MM.1S (cell line): Measurements from ENCODE around the gene ADAM23.

ENCODE experiments used
- DNase-seq: peaks from one replicate; pipeline ENCODE4 v3.0.0-alpha.2; 2015
- H2AFZ ChIP-seq: fragments of 300-600 bp; sonication (generic); 2 replicates; pipeline ENCODE4 v1.6.0; 2016; ENCODE audit warnings: antibody characterized with exemption, low read length
- H3F3A ChIP-seq: fragments of 300-600 bp; sonication (generic); 2 replicates; pipeline ENCODE4 v1.6.1; 2016; ENCODE audit warnings: mild to moderate bottlenecking, antibody characterized with exemption, low read length, moderate library complexity, mixed read lengths; ENCODE audit not compliant: insufficient read depth
- H3K27ac ChIP-seq: fragments of 300-600 bp; sonication (generic); 2 replicates; pipeline ENCODE4 v1.5.1; 2016; ENCODE audit warnings: mild to moderate bottlenecking, low read length
- H3K27me3 ChIP-seq: fragments of 300-600 bp; sonication (generic); replicated peaks from 2 replicates; pipeline ENCODE4 v1.6.0; 2016; ENCODE audit warnings: low read length; ENCODE audit not compliant: insufficient read depth
- H3K36me3 ChIP-seq: fragments of 300-600 bp; sonication (generic); replicated peaks from 2 replicates; pipeline ENCODE4 v1.6.1; 2016; ENCODE audit warnings: mild to moderate bottlenecking, low read length, mixed read lengths; ENCODE audit not compliant: insufficient read depth
- H3K4me1 ChIP-seq: fragments of 300-600 bp; sonication (generic); 2 replicates; pipeline ENCODE4 v1.6.1; 2016; ENCODE audit warnings: low read length, mixed read lengths
- H3K4me2 ChIP-seq: fragments of 300-600 bp; sonication (generic); 2 replicates; pipeline ENCODE4 v1.6.0; 2016; ENCODE audit warnings: low read depth, low read length
- H3K4me3 ChIP-seq: fragments of 300-600 bp; sonication (generic); 2 replicates; pipeline ENCODE4 v1.5.1; 2016; ENCODE audit warnings: low read length, mixed read lengths
- H3K79me2 ChIP-seq: fragments of 300-600 bp; sonication (generic); 2 replicates; pipeline ENCODE4 v1.6.1; 2016; ENCODE audit warnings: mixed run types, low read length, mixed read lengths
- H3K9ac ChIP-seq: fragments of 300-600 bp; sonication (generic); 2 replicates; pipeline ENCODE4 v1.6.1; 2016; ENCODE audit warnings: low read length, mixed read lengths
- H3K9me2 ChIP-seq: fragments of 300-600 bp; sonication (generic); replicated peaks from 2 replicates; pipeline ENCODE4 v1.6.1; 2016; ENCODE audit warnings: mild to moderate bottlenecking, low read length, mixed read lengths; ENCODE audit not compliant: insufficient read depth
- H3K9me3 ChIP-seq: fragments of 300-600 bp; sonication (generic); replicated peaks from 2 replicates; pipeline ENCODE4 v1.6.1; 2016; ENCODE audit warnings: mild to moderate bottlenecking, low read length, mixed read lengths; ENCODE audit not compliant: insufficient read depth
- H4K20me1 ChIP-seq: fragments of 300-600 bp; sonication (generic); 2 replicates; pipeline ENCODE4 v1.6.1; 2016; ENCODE audit warnings: mild to moderate bottlenecking, low read length, moderate library complexity, mixed read lengths; ENCODE audit not compliant: insufficient read depth
- CTCF ChIP-seq: fragments of 300-600 bp; sonication (generic); IDR thresholded peaks from 2 replicates; pipeline ENCODE4 v1.5.1; 2016; ENCODE audit warnings: antibody characterized with exemption, low read length, mixed read lengths
- EZH2 ChIP-seq: fragments of 300-600 bp; sonication (generic); optimal IDR thresholded peaks from 2 replicates; pipeline ENCODE3; 2017; ENCODE audit warnings: low read depth, mild to moderate bottlenecking, antibody characterized with exemption, low read length, mixed read lengths
- EZH2phosphoT487 ChIP-seq: fragments of 300-600 bp; sonication (generic); IDR thresholded peaks from 2 replicates; pipeline ENCODE4 v1.6.1; 2018; ENCODE audit warnings: antibody characterized with exemption, low read length

Gene ADAM23

GRCh38 chr2:206527153-206527552, 83.8 kb downstream of the ADAM23 start:
- Histone ChIP-seq H3K4me3 (no peak overlapping the region), H3K27me3 (no peaks in the 10 kb centered on the region), H3K4me1 (peaks cover 7% of the 10 kb centered on the region), H3K9me2 (no peaks in the 10 kb centered on the region), H3K79me2 (no peaks in the 10 kb centered on the region), H2AFZ (no peak overlapping the region), H3K36me3 (no peaks in the 10 kb centered on the region), H3K9me3 (no peaks in the 10 kb centered on the region), H3F3A (no peaks in the 10 kb centered on the region), H3K4me2 (no peak overlapping the region), H3K9ac (no peak overlapping the region), H4K20me1 (no peaks in the 10 kb centered on the region), H3K27ac (no peak overlapping the region)
- TF ChIP-seq EZH2 (no peak), EZH2phosphoT487 (no peak), CTCF (no peak)
- no peak for DNase-seq

- no peak overlapping the region for H3K27ac ChIP-seq
- no peaks in the 10 kb centered on the region for H3K79me2 ChIP-seq
- DNase-seq, result no peak
- no peak overlapping the region for H2AFZ ChIP-seq
- H3K4me3 ChIP-seq, result no peak overlapping the region
- no peaks in the 10 kb centered on the region for H3K9me3 ChIP-seq
- no peaks in the 10 kb centered on the region for H4K20me1 ChIP-seq
- peaks cover 34% of the 10 kb centered on the region for H3K4me1 ChIP-seq
- TF ChIP-seq CTCF (no peak), EZH2phosphoT487 (no peak), EZH2 (no peak)
- no peak overlapping the region for H3K4me2 ChIP-seq
- H3K36me3 ChIP-seq, result no peaks in the 10 kb centered on the region
- H3K27me3 ChIP-seq, result no peaks in the 10 kb centered on the region
- H3K9me2 ChIP-seq, result no peaks in the 10 kb centered on the region
- no peak overlapping the region for H3K9ac ChIP-seq
- peaks cover 21% of the 10 kb centered on the region for H3F3A ChIP-seq
Measured at GRCh38 chr2:206530727-206531126, 87.4 kb downstream of the ADAM23 start.

- TF ChIP-seq EZH2, result no peak
- no peak for TF ChIP-seq EZH2phosphoT487
- no peak for TF ChIP-seq CTCF
- H3K9me3 ChIP-seq, result no peaks in the 10 kb centered on the region
- no peaks in the 10 kb centered on the region for H3K79me2 ChIP-seq
- H3K36me3 ChIP-seq, result no peaks in the 10 kb centered on the region
- peak; percentile 35 for DNase-seq
- H2AFZ ChIP-seq, result no peak overlapping the region
- no peak overlapping the region for H3K4me3 ChIP-seq
- H3F3A ChIP-seq, result peaks cover 22% of the 10 kb centered on the region
- H3K27me3 ChIP-seq, result no peaks in the 10 kb centered on the region
- peaks cover 40% of the 10 kb centered on the region for H3K4me1 ChIP-seq
- H4K20me1 ChIP-seq, result no peaks in the 10 kb centered on the region
- H3K4me2 ChIP-seq, result no peak overlapping the region
- no peak overlapping the region for H3K9ac ChIP-seq
- H3K27ac ChIP-seq, result no peak overlapping the region
- H3K9me2 ChIP-seq, result no peaks in the 10 kb centered on the region
Measured at GRCh38 chr2:206531996-206532543, 88.7 kb downstream of the ADAM23 start.
